Cardiac muscle cell (in vitro differentiated cells and primary cell): ENCODE measurements around the gene ATAD3B. TPM values are rescaled to one million over a fixed set of nuclear protein-coding genes. Genes with fewer than 3 reads are reported as not detected.

Source experiments
- DNase-seq, 2 donors: peaks; one replicate each; pipeline versions ENCODE4 v3.0.0 to v3.0.0-alpha.2; 2010 to 2017; ENCODE audit warnings: low read depth in 1 of 2, low spot score in 1 of 2
- H3K27ac ChIP-seq: fragments of 200-600 bp; sonication (generic); 2 replicates; pipeline ENCODE4 v1.5.1; 2016
- H3K27me3 ChIP-seq: fragments of 200-600 bp; sonication (generic); 2 replicates; pipeline ENCODE4 v1.6.0; 2016; ENCODE audit warnings: control low read depth
- H3K36me3 ChIP-seq: fragments of 200-600 bp; sonication (generic); 2 replicates; pipeline ENCODE4 v1.5.1; 2016; ENCODE audit warnings: control low read depth
- H3K4me1 ChIP-seq: fragments of 200-600 bp; sonication (generic); 2 replicates; pipeline ENCODE4 v1.8.1; 2017; ENCODE audit warnings: low read depth, mild to moderate bottlenecking, mixed run types
- H3K4me3 ChIP-seq: fragments of 200-600 bp; sonication (generic); 2 replicates; pipeline ENCODE4 v1.5.1; 2016; ENCODE audit warnings: mild to moderate bottlenecking
- H3K9me3 ChIP-seq: fragments of 200-600 bp; sonication (generic); 2 replicates; pipeline ENCODE4 v1.5.1; 2017; ENCODE audit warnings: low read depth, mild to moderate bottlenecking, control low read depth
- polyA plus RNA-seq: library from polyadenylated mRNA; unstranded; fragments of >200 nt; fragmentation: Nextera tagmentation; extraction: Ambion mirVana; gene quantifications from 2 replicates; pipeline ENCODE4 v1.2.1, GENCODE V29; 2016
- total RNA-seq: library from RNA; depleted of rRNA; stranded (reverse); fragments of >200 nt; gene quantifications from 2 replicates; pipeline ENCODE4 v1.2.3, GENCODE V29; 2016
- TF ChIP-seq, protein P1 (sequence below): IDR thresholded peaks from 2 replicates; pipeline ENCODE4 v1.5.1; 2012; ENCODE audit warnings: low read depth, mild to moderate bottlenecking, low read length

ATAD3B gene
- total and polyA plus RNA-seq, 2 experiments from 2014 or later = 30.2 to 37.4 TPM

DNA sequence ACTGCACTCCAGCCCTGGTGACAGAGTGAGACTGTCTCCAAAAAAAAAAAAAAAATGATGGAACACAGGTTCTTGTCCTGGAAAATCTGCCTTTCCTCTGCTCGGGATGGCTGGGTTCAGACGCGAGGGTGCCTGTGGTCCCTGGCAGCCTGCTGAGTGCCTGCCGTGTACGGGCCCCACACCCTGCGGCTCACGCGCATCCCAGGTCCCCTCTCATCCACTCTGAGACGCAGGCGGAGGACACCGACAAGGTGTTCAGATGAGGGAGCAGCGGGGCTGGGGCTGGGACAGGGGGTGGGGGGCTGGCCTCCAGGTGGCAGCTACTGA lies 46.2 kb upstream of the ATAD3B start:
- H3K4me1 ChIP-seq = peaks cover 3% of the 10 kb centered on the region
- H3K27me3 ChIP-seq = no peaks in the 10 kb centered on the region
- H3K4me3 ChIP-seq = no peak overlapping the region
- no peaks in the 10 kb centered on the region for H3K9me3 ChIP-seq
- no peak overlapping the region for H3K27ac ChIP-seq
- no peak for DNase-seq
- TF ChIP-seq, protein P1, sequence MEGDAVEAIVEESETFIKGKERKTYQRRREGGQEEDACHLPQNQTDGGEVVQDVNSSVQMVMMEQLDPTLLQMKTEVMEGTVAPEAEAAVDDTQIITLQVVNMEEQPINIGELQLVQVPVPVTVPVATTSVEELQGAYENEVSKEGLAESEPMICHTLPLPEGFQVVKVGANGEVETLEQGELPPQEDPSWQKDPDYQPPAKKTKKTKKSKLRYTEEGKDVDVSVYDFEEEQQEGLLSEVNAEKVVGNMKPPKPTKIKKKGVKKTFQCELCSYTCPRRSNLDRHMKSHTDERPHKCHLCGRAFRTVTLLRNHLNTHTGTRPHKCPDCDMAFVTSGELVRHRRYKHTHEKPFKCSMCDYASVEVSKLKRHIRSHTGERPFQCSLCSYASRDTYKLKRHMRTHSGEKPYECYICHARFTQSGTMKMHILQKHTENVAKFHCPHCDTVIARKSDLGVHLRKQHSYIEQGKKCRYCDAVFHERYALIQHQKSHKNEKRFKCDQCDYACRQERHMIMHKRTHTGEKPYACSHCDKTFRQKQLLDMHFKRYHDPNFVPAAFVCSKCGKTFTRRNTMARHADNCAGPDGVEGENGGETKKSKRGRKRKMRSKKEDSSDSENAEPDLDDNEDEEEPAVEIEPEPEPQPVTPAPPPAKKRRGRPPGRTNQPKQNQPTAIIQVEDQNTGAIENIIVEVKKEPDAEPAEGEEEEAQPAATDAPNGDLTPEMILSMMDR = no peak
- H3K36me3 ChIP-seq = no peaks in the 10 kb centered on the region

DNA sequence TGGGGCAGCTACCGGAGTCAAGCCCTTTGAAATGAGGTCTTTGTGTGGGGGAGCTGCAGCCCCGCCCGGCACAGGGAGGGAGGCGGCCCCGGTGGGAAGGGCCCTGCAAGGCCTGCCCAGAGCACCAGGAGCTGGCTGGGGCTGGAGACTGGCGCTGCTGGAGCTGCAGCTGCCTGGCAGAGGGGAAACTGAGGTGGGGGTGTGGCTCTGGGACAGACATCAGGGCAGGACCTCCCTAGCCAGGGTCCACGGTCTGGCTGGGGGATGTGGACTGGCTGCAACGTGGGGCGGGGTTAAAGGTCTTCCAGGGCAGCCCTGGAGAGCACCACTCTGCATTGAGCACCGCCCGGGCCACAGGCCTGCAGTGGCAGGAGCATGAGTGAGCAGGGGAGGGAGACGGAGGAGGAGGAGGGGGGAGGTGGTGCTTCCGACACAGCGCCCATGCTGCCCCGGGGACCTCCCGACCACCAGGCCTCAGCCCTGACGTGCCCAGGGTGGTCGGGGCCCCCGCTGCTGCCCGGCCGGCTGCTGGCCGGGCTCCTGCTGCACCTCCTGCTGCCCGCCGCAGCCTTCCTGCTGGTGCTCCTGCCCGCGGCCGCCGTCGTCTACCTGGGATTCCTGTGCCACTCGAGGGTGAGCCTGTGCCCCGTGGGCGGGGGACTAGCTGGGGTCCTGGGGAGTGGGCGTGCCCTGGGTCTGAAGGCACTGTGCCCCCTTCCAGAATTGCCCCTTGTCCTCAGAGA lies 45.6 kb upstream of the ATAD3B start:
- H3K27me3 ChIP-seq = no peaks in the 10 kb centered on the region
- H3K4me3 ChIP-seq = no peak overlapping the region

DNA sequence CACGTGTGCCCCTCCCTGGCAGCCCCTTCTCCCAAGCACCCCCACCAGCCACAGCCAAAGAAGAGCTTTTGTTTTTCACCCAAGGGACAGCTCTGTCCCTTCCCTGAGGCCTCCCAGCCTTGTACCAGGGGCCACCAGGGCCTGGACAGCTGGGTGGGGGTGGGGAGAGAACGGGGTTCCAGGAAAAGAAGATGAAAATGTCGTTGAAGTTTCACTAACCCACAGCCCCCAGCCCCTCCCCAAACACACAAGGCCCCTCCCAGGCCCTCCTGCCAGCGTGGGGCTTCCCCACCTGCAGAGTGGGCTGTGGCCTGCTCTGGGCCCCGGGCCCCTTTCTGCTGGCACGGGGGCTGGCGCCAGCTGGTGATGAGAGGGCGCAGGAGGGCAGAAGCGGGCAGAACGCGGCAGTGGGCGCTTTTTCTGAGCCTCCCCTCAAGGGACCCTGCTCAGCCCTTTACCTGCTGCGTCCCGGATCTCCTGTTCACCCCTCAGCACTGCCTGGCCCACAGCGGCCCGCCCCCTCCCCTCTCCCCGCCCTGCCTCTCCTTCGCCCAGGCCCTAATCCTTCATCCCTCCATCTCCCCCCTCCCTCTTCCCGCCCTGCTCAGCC lies 45.0 kb upstream of the ATAD3B start:
- H3K4me3 ChIP-seq = no peak overlapping the region
- peak in 1 of 2 donors; percentile 38 for DNase-seq
- peaks cover 13% of the 10 kb centered on the region for H3K4me1 ChIP-seq
- TF ChIP-seq, protein P1 = no peak
- H3K27ac ChIP-seq = no peak overlapping the region
- H3K9me3 ChIP-seq = no peaks in the 10 kb centered on the region
- no peaks in the 10 kb centered on the region for H3K36me3 ChIP-seq
- no peaks in the 10 kb centered on the region for H3K27me3 ChIP-seq

More for the DNA sequence above, 45.6 kb upstream of the ATAD3B start:
- TF ChIP-seq, protein P1 = no peak
- Histone ChIP-seq H3K36me3 (no peaks in the 10 kb centered on the region), H3K4me1 (peaks cover 7% of the 10 kb centered on the region), H3K9me3 (no peaks in the 10 kb centered on the region), H3K27ac (no peak overlapping the region)
- no peak for DNase-seq

DNA sequence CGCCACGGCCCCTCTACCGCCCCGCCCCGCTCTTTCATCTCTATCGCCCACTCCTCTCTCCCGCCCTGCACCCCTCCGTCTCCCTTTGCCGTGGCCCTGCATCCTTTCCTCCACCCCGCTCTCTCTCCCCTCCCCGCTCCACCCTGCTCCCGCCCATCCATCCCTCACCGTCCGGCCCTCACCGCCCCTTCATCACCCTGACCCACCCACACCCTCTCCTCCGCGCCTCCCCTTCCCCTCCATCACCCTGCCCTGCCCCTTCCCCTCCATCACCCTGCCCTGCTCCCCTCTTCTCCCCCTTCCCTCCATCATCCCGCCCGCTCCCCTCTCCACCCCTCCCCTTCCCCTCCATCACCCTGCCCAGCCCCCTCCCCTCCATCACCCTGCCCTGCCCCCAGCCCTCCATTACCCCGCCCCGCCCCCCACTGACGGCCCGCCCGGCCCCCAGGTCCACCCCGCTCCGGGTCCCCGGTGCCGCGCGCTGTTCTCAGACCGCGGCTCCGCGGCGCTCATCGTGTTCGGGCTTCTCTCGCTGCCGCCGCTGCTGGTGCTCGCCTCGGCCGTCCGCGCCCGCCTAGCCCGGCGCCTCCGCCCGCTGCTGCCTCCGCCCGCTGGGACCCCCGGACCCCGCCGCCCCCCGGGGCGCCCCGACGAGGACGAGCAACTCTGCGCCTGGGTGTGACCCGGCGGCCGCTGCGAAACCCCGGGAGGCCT lies 44.3 kb upstream of the ATAD3B start:
- peak in 1 of 2 donors; percentile 54 for DNase-seq
- H3K4me3 ChIP-seq = peak overlapping the region; percentile 56
- H3K4me1 ChIP-seq = peaks cover 20% of the 10 kb centered on the region

DNA sequence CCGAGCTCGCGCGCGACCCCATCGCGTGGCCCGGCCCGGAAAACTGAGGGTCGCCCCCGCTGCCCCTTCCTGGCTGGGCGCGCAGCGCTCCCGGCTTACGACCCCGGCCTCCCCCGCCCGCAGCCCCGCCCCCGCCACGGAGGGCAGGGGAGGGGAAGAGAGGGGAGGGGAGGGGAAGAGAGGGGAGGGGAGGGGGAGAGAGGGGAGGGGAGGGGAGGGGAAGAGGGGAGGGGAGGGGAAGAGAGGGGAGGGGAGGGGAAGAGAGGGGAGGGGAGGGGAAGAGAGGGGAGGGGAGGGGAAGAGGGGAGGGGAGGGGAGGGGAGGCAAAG lies 43.8 kb upstream of the ATAD3B start:
- TF ChIP-seq, protein P1 = no peak
- no peaks in the 10 kb centered on the region for H3K27me3 ChIP-seq
- no peak for DNase-seq
- H3K4me3 ChIP-seq = peak overlapping the region; percentile 56
- no peaks in the 10 kb centered on the region for H3K9me3 ChIP-seq
- H3K27ac ChIP-seq = no peak overlapping the region
- no peaks in the 10 kb centered on the region for H3K36me3 ChIP-seq
- peaks cover 25% of the 10 kb centered on the region for H3K4me1 ChIP-seq

More for the DNA sequence above, 44.3 kb upstream of the ATAD3B start:
- Histone ChIP-seq H3K27ac (no peak overlapping the region), H3K27me3 (no peaks in the 10 kb centered on the region), H3K36me3 (no peaks in the 10 kb centered on the region), H3K9me3 (no peaks in the 10 kb centered on the region)
- TF ChIP-seq, protein P1 = no peak
